SK-N-SH (cell line): ENCODE data around the gene MPZL1. TPM values are rescaled to one million over a fixed set of nuclear protein-coding genes. Genes with fewer than 3 reads are reported as not detected.

Source experiments
- CTCF ChIA-PET: fragments of 300-600, 350-600 bp; formaldehyde crosslinking; extraction: SDS; loops from one replicate; lab custom pipeline; 2021; lab: Yijun Ruan, JAX
- POLR2A ChIA-PET: fragments of 350-600 bp; sonication (Branson Sonifier 250); formaldehyde crosslinking; extraction: SDS; loops from one replicate; lab custom pipeline; 2020; ENCODE audit warnings: antibody characterized with exemption, inconsistent platforms; lab: Yijun Ruan, JAX
- DNase-seq: peaks from one replicate; pipeline ENCODE4 v3.0.0; 2012
- H2AFZ ChIP-seq: fragments of 200-600 bp; sonication (generic); 2 replicates; pipeline ENCODE4 v1.8.1; 2016; ENCODE audit warnings: antibody characterized with exemption, mild to moderate bottlenecking, low read depth
- H3F3A ChIP-seq: fragments of 200-600 bp; sonication (generic); replicated peaks from 2 replicates; pipeline ENCODE3; 2016; ENCODE audit warnings: antibody characterized with exemption, mild to moderate bottlenecking; ENCODE audit not compliant: insufficient read depth
- H3K27ac ChIP-seq, 2 experiments: fragments of 200-500 bp in 1 of 2; fragments of 200-600 bp in 1 of 2; sonication (Bioruptor generic) in 1 of 2; sonication (generic), shearing (Covaris generic) in 1 of 2; 2 replicates each; pipeline versions ENCODE4 v1.5.1 to v1.6.1; 2014 to 2016; ENCODE audit warnings: low read depth in 2 of 2, inconsistent platforms in 1 of 2, low read length in 1 of 2, mild to moderate bottlenecking in 1 of 2, mixed read lengths in 1 of 2
- H3K27me3 ChIP-seq: fragments of 200-600 bp; sonication (generic), shearing (Covaris generic); 2 replicates; pipeline ENCODE4 v1.6.1; 2016; ENCODE audit warnings: mixed run types; ENCODE audit not compliant: insufficient read depth
- H3K36me3 ChIP-seq, 2 experiments: fragments of 200-500 bp in 1 of 2; fragments of 200-600 bp in 1 of 2; sonication (Bioruptor generic) in 1 of 2; sonication (generic) in 1 of 2; replicated peaks in 1 of 2; 2 replicates each; pipeline versions ENCODE3 to v1.5.1; 2014 to 2016; ENCODE audit warnings: low read length in 1 of 2, mild to moderate bottlenecking in 1 of 2; ENCODE audit not compliant: insufficient read depth in 2 of 2, control insufficient read depth in 1 of 2
- H3K4me1 ChIP-seq, 2 experiments: fragments of 200-500 bp in 1 of 2; fragments of 200-600 bp in 1 of 2; sonication (Bioruptor generic) in 1 of 2; sonication (generic), shearing (Covaris generic) in 1 of 2; 2 replicates each; pipeline versions ENCODE4 v1.5.1 to v1.6.1; 2014 to 2016; ENCODE audit warnings: low read depth in 1 of 2, low read length in 1 of 2, mixed run types in 1 of 2; ENCODE audit not compliant: insufficient read depth in 2 of 2, control insufficient read depth in 1 of 2
- H3K4me2 ChIP-seq: fragments of 200-600 bp; sonication (generic), shearing (Covaris generic); 2 replicates; pipeline ENCODE4 v1.6.1; 2017; ENCODE audit warnings: mixed run types
- H3K4me3 ChIP-seq, 2 experiments: fragments of 200-500 bp in 1 of 2; fragments of 200-600 bp in 1 of 2; sonication (Bioruptor generic) in 1 of 2; sonication (generic), shearing (Covaris generic) in 1 of 2; 2 replicates each; pipeline versions ENCODE4 v1.5.1 to v1.8.1; 2014 to 2016; ENCODE audit warnings: low read depth in 2 of 2, inconsistent platforms in 1 of 2, low read length in 1 of 2, mild to moderate bottlenecking in 1 of 2, mixed read lengths in 1 of 2, moderate library complexity in 1 of 2
- H3K79me2 ChIP-seq: fragments of 200-600 bp; sonication (generic); 2 replicates; pipeline ENCODE4 v1.8.1; 2017; ENCODE audit warnings: mild to moderate bottlenecking; ENCODE audit not compliant: insufficient read depth
- H3K9ac ChIP-seq: fragments of 200-600 bp; sonication (generic); 2 replicates; pipeline ENCODE4 v1.6.1; 2017; ENCODE audit warnings: mixed run types
- H3K9me2 ChIP-seq: fragments of 200-600 bp; sonication (generic); 2 replicates; pipeline ENCODE4 v1.6.1; 2017; ENCODE audit warnings: mixed run types
- H3K9me3 ChIP-seq: fragments of 200-600 bp; sonication (generic); 2 replicates; pipeline ENCODE4 v1.6.1; 2017; ENCODE audit warnings: mixed run types, mild to moderate bottlenecking, moderate library complexity
- H4K20me1 ChIP-seq: fragments of 200-600 bp; sonication (generic); 2 replicates; pipeline ENCODE4 v1.6.1; 2017; ENCODE audit warnings: mild to moderate bottlenecking, mixed run types; ENCODE audit not compliant: insufficient read depth
- CHD2 ChIP-seq: fragments of 150-350 bp; IDR thresholded peaks from 2 replicates; pipeline ENCODE4 v1.6.1; 2018; ENCODE audit warnings: low read length; ENCODE audit not compliant: partially characterized antibody
- ELF1 ChIP-seq: IDR thresholded peaks from 2 replicates; pipeline ENCODE4 v1.4.0; 2012
- EP300 ChIP-seq, 2 experiments: IDR thresholded peaks; 2 replicates each; pipeline versions ENCODE4 v1.4.0 to v1.6.1; 2012; ENCODE audit warnings: borderline replicate concordance in 1 of 2, low read depth in 1 of 2, low read length in 1 of 2
- MEF2A ChIP-seq: IDR thresholded peaks from 2 replicates; pipeline ENCODE4 v1.4.0; 2012; ENCODE audit warnings: low read depth, borderline replicate concordance
- NRF1 ChIP-seq: IDR thresholded peaks from 2 replicates; pipeline ENCODE4 v1.6.1; 2012; ENCODE audit warnings: low read depth, mild to moderate bottlenecking, low read length
- RCOR1 ChIP-seq: fragments of 150-350 bp; IDR thresholded peaks from 2 replicates; pipeline ENCODE4 v1.6.1; 2017; ENCODE audit warnings: antibody characterized with exemption, low read length
- SIN3A ChIP-seq: IDR thresholded peaks from 2 replicates; pipeline ENCODE4 v1.6.1; 2012; ENCODE audit warnings: low read depth, mild to moderate bottlenecking, low read length, moderate library complexity, borderline replicate concordance
- SMC3 ChIP-seq: IDR thresholded peaks from 2 replicates; pipeline ENCODE4 v1.6.1; 2012; ENCODE audit warnings: low read depth, low read length, improper control_type of control experiment
- TAF1 ChIP-seq: IDR thresholded peaks from 2 replicates; pipeline ENCODE4 v1.6.1; 2012; ENCODE audit warnings: low read depth, mild to moderate bottlenecking, low read length, moderate library complexity, borderline replicate concordance
- TCF12 ChIP-seq: IDR thresholded peaks from 2 replicates; pipeline ENCODE4 v1.4.0; 2012
- YY1 ChIP-seq: IDR thresholded peaks from 2 replicates; pipeline ENCODE4 v1.4.0; 2012; ENCODE audit warnings: low read depth, mild to moderate bottlenecking
- WGBS: methylation state at CpG from one replicate; pipeline ENCODE4 v1.1.6; 2017; ENCODE audit warnings: low lambda C conversion rate; 5-methylcytosine and 5-hydroxymethylcytosine counted together
- polyA plus RNA-seq, 3 experiments: library from polyadenylated mRNA; depleted of rRNA; stranded (reverse); fragments of >200 nt; gene quantifications; 2 replicates each; pipeline ENCODE4 v1.2.3, GENCODE V29; 2012
- TF ChIP-seq, protein P1 (sequence below): fragments of 200-600 bp; sonication (generic); IDR thresholded peaks from 2 replicates; pipeline ENCODE4 v1.6.1; 2017; ENCODE audit warnings: antibody characterized with exemption, mild to moderate bottlenecking, moderate library complexity
- TF ChIP-seq, protein P2 (sequence below): fragments of 150-350 bp; IDR thresholded peaks from 2 replicates; pipeline ENCODE4 v1.6.1; 2017; ENCODE audit warnings: antibody characterized with exemption, low read length, low read depth, borderline replicate concordance
- TF ChIP-seq, protein P3 (sequence below): IDR thresholded peaks from 2 replicates; pipeline ENCODE4 v1.4.0; 2012; ENCODE audit warnings: low read depth, borderline replicate concordance
- TF ChIP-seq, protein P4 (sequence below): IDR thresholded peaks from 2 replicates; pipeline ENCODE4; 2012

MPZL1 gene
- polyA plus RNA-seq, 1 of the 3 experiments (the other 2 are of a cell fraction): 27.3 TPM

DNA sequence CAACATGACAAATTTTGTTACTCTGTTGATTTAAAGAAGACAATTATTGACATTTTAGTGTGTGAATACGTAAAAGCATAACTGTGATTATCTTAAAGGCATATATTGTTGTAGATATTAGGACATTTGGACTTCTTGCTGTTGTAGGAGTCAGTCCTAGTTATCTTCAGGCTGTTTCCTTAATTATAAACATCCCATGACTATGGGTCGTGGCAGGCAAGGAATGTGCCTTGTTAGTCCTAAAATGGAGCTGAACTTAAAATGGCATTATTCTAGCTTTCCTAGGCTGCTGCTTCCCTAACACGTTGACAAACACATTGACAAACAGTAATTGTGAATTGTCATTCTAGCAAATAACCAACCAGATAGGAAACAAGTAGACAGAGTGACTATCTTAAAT lies 4.4 kb upstream of the MPZL1 start:
- no peaks in the 10 kb centered on the region for H4K20me1 ChIP-seq
- no peak overlapping the region for H3K27ac ChIP-seq
- H3K9me2 ChIP-seq: no peaks in the 10 kb centered on the region
- H3K36me3 ChIP-seq: no peaks in the 10 kb centered on the region
- H3F3A ChIP-seq: peaks cover 7% of the 10 kb centered on the region
- no peak for DNase-seq
- 81% methylated on average over 3 of the region's 3 CpGs for WGBS
- peaks cover 6% of the 10 kb centered on the region; the same call in 1 of the 2 replicates for H3K79me2 ChIP-seq
- peaks cover 6 to 12% of the 10 kb centered on the region in 2 experiments; a peak in 3 of 4 replicates for H3K4me1 ChIP-seq
- TF ChIP-seq CHD2: no peak
- TF ChIP-seq, protein P1, sequence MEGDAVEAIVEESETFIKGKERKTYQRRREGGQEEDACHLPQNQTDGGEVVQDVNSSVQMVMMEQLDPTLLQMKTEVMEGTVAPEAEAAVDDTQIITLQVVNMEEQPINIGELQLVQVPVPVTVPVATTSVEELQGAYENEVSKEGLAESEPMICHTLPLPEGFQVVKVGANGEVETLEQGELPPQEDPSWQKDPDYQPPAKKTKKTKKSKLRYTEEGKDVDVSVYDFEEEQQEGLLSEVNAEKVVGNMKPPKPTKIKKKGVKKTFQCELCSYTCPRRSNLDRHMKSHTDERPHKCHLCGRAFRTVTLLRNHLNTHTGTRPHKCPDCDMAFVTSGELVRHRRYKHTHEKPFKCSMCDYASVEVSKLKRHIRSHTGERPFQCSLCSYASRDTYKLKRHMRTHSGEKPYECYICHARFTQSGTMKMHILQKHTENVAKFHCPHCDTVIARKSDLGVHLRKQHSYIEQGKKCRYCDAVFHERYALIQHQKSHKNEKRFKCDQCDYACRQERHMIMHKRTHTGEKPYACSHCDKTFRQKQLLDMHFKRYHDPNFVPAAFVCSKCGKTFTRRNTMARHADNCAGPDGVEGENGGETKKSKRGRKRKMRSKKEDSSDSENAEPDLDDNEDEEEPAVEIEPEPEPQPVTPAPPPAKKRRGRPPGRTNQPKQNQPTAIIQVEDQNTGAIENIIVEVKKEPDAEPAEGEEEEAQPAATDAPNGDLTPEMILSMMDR: no peak
- TF ChIP-seq, protein P2, sequence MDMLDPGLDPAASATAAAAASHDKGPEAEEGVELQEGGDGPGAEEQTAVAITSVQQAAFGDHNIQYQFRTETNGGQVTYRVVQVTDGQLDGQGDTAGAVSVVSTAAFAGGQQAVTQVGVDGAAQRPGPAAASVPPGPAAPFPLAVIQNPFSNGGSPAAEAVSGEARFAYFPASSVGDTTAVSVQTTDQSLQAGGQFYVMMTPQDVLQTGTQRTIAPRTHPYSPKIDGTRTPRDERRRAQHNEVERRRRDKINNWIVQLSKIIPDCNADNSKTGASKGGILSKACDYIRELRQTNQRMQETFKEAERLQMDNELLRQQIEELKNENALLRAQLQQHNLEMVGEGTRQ: no peak
- no peak for TF ChIP-seq SMC3
- no peak for TF ChIP-seq EP300 (IDR thresholded peaks at IDR 0.05; ENCODE audit: borderline replicate concordance in 1 of 2, low read depth in 1 of 2, low read length in 1 of 2)
- no peak for TF ChIP-seq ELF1
- no peak for TF ChIP-seq TAF1
- TF ChIP-seq NRF1: no peak
- no peak for TF ChIP-seq TCF12
- TF ChIP-seq RCOR1: no peak
- TF ChIP-seq, protein P3, sequence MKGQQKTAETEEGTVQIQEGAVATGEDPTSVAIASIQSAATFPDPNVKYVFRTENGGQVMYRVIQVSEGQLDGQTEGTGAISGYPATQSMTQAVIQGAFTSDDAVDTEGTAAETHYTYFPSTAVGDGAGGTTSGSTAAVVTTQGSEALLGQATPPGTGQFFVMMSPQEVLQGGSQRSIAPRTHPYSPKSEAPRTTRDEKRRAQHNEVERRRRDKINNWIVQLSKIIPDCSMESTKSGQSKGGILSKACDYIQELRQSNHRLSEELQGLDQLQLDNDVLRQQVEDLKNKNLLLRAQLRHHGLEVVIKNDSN: no peak
- TF ChIP-seq SIN3A: no peak
- TF ChIP-seq YY1: no peak
- TF ChIP-seq, protein P4, sequence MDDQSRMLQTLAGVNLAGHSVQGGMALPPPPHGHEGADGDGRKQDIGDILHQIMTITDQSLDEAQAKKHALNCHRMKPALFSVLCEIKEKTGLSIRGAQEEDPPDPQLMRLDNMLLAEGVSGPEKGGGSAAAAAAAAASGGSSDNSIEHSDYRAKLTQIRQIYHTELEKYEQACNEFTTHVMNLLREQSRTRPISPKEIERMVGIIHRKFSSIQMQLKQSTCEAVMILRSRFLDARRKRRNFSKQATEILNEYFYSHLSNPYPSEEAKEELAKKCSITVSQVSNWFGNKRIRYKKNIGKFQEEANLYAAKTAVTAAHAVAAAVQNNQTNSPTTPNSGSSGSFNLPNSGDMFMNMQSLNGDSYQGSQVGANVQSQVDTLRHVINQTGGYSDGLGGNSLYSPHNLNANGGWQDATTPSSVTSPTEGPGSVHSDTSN: no peak
- no peak for TF ChIP-seq MEF2A
- H3K9ac ChIP-seq: no peak overlapping the region
- CTCF ChIA-PET: interaction anchor here (1.4 to 1.7 kb wide), 3 partner anchors 13 to 365 kb away, joined by 3 to 7 read pairs (median 5); no protein-coding TSS in a partner anchor
- no peak overlapping the region for H3K4me3 ChIP-seq
- H3K4me2 ChIP-seq: no peak overlapping the region
- peaks cover 8% of the 10 kb centered on the region; the same call in 1 of the 2 replicates for H3K27me3 ChIP-seq
- H2AFZ ChIP-seq: no peak overlapping the region
- POLR2A ChIA-PET: no interaction called here
- no peaks in the 10 kb centered on the region for H3K9me3 ChIP-seq
